DMS 273 treated with DMSO at 0.1 percent for 48 hours (cell line): ENCODE data around the gene HDAC7.
"Not testable (repeated sequence)": the region's sequence is repeated elsewhere in the genome, so short reads cannot be mapped to it uniquely, and the experiment has no call there.

Source experiments
- DNase-seq: peaks from one replicate; lab custom pipeline; 2025; lab: John Stamatoyannopoulos, UW

Gene HDAC7

DNA sequence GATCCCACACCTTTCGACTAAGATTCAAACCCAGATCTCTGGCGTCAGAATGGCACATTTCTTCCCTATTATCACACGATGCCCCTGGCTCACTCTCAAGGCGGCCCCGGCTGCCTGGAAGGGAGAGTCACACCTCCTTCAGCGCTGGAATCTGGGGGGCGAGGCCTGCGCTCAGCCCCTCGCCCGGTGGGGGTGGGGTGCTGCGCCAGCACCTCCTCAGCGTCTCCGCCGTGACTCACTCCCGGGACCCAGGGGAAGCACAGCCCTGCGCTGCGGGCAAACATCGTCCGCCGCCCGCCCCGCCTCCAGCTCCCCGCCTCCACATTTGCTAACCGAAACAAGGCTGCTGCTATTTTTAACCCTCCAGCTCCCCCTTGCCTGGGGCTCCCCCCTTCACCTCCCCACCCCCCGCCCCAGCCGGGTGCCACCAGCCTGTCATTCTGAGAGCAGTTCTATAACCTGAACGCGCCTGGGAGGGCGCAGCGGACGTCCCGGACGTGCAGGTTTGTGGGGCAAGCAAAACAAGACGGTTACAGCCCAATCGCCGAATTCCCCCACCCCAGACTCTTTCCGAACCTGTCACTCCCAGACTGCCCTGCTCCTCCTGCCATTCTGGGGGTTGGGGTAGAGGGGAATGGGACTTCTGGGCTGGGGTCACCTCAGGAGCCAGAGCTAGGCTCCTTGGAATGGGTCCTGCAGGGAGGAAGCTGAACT is 6.7 kb downstream of the HDAC7 start:
- no peak for DNase-seq

DNA sequence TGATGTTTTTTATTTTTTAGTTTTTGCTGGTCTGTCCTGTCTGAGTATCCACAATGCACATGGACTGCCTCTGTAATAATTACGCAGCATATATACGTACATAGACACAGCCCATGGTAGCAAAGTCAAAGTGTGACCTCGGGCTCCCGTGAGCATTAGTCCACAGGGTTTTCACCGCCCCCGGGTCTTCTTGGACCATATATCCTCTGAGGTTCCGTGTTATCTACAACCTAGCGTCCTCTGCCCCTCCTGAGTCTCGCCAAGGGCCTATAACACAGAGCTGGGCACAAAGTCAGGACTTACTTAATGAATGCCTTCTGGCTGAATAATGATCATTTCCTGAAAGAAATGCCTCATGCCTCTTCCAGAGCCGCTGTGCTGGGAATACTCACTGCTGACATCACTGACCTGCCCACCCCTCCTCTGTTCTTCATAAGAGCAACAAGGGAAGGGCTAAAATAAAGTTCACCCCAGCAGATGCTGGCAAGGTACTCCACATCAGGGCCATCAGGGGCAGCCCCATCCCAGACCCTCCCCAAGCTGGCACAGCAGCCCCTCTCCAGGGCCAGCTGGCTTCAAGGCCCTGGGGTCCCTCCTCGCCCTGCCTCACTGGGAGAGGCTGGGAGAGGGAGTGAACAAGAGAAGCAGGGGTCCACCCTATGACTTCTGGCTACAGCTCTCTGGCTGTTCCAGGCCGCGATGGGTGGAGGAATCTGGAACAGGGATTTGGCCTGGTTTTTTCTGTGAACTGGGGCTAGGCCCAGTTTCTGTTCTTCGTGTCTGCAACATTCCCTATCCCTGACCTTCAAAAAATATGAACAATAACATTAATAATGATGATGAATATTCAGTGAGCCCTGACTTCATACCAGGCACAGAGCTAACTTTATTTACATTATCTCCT is 7.9 kb downstream of the HDAC7 start:
- DNase-seq: no peak

DNA sequence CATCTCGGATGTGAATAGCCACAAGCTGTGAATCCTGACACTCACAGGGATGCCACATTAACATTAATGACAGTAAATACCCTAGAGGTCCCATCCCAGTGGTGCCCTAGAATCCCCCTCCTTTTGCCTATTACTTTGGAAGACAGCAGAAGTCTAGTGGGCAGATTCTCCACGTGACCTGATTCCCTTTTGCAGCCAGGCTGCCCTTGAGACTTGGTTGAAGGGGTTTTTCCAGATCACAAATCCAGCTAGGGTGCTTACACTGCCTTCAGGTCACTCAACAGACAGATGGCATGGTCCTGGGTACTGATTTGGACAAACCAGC is 8.7 kb downstream of the HDAC7 start:
- no peak for DNase-seq

DNA sequence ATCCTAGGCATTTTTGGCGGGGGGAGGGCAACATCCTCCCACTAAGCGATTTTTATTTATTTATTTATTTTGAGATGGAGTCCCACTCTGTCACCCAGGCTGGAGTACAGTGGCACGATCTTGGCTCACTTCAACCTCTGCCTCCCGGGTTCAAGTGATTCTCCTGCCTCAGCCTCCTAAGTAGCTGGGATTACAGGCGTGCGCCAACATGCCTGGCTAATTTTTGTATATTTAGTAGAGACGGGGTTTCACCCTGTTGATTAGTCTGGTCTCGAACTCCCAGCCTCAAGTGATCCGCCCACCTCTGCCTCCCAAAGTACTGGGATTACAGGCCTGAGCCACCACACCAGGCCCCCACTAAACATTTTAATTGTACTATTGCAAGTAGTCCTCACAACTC is 10.2 kb downstream of the HDAC7 start:
- not testable (repeated sequence) for DNase-seq

DNA sequence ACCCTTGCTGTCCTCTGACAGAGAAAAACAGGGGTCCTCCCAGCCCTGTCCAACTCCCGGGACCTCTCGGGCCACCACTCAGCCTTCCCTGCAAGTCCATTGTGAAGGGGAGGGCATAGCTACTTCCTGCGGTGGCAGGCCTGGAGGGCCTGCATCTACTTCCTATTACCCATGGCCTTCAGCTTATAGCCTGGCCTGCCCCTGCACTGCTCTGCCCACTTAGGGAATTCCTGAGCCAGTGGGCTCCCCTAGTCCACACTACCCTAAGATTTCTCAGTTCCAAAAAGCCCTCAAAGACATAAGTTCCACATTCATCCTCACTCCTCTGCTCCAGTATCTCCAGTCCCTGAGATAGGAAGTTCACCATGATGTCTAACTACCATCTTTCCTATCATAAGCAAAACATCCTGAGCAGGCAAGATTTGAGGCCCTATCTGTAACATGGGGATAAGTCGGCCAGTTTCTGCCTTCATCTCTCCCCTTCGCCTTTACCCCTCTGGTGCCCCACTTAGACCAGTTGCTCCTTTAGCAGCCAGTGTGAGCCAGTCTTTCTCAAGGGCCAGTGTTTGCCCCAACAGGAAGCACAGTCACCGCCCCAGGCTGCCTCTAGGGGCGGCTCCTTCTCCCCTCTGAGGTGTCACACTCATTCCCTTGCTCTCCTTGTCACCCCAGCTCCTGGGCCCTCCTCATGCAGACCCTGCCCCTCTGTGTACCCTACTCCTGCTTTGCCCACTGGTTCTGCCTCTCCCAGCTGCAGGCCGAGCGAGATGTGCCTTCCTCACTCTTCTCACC is 10.9 kb downstream of the HDAC7 start:
- no peak for DNase-seq

DNA sequence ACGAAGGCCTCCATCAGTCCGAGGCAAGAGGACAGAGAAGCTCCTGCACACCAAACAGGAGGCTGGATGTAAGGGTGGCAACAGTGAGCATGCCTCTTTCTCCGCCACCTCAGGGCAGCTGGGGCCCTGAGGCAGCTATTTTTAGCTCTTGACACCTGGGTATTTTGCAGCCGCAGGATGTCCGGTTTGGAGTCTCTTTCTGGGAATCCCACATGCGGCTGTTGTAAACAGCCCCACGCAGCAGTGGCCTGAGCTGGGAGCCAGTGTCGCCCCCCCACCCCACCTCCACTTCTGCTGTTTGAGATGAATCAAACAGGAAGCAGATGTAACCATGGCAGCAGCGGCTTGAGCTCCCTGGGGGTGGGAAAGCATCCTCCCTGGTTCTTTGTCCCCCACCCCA is 11.7 kb downstream of the HDAC7 start:
- DNase-seq: no peak

DNA sequence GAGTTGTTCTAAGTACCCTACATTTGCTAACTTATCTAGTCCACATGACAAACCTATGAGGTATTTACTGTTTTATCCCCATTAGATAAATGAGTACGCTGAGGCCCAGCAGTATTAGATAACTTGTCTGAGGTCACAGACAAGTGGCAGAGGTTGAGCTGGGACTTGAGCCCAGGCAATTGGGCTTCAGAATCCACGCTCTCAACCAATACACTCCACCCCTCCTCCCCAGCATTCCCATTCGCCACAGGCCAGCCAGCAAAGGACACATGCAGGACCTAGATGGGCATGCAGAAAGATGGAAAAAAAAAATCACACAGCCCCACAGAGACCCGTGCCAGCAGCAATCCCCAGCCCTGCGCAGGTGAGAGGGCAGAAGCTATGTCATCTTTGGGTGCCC is 12.4 kb downstream of the HDAC7 start:
- DNase-seq: no peak

DNA sequence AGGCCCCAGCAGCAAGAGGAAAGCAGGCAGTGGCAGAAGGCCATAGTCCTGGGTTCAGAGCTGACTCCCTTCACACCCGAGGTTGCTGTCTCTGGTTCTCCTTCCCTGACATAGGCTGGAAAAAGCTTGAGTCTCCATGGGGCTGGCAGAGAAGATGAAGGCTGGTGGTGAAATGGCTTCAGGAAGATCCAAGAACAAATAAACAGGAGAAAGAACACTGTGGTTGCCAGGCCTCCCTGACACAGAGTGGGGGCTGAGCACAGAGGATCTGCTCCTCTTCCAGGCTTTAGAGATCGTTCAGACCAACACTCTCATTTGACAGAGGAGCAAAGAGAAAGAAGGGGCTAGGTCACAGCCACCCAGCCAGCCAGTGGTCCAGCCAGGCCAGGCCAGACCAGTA is 14.3 kb downstream of the HDAC7 start:
- DNase-seq: no peak

DNA sequence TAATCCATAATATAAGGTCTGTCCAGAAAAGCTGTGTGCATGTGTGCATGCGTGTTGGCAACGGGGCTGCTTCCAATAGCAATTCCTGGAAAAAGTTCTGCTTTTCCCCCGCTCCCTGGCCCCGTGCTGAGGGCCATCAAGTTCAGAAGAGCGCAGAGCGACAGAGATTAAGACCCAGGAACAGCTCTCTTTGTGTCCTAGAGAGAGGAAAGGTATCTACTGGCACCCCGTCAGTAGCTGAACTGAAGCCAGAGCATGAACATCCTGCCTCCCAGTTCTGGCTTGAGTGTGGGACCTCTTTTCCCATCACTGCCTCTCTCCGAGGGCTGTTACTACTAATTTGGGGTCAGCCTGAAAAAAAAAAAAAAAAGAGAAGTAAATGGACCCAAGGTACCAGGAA is 15.5 kb downstream of the HDAC7 start:
- DNase-seq: no peak

DNA sequence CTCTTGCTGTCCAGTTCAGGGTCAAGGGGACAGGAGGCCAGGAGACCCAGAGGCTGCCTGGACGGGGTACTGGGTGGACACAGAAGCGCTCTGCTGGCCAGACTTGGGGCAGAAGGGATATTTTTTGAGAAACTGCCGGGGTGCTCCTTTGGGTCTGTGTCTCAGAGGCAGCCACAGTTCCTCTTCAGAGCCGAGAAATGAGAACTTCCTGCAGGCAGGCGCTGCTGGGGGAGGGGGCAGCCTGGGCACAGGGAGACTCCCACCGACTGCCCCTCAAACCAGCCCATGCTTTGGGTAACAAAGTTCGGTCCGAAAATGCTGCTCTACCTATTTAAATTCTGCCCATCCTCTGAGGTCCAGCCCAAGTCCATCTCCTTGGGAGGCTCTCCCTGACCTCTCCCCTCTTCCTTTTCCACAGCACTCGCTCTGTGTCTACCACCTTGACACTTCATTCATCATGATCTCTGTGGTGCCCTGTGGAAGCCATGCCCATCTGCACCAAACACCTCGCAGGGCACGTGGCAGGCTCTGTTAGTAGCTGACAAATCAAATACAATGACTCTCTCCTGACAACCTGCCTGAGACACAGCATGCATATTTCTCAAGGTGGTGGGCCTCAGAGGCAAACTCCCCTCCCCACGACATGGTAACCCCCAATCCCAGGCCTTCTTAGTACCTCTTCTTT is 16.4 kb downstream of the HDAC7 start:
- no peak for DNase-seq

DNA sequence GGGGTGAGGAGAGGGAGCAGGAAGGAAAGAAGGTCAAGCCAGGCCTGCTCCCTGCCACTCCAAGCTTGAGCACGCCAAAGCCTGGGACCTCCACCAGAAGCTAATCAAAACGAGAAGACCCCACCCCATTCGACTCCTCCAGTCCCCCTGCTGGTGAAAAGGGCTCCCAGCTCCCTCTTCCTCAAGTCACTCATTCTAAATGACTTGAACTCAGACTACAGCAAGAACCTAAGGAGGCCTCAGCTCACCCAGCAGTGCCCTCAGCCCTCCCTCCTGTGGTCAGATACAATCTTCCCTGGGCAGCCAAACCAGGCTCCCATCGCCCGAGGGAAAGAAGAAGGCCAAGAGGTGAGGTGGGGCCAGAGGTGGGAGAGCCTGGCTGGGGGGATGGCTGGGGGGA is 17.4 kb downstream of the HDAC7 start:
- no peak for DNase-seq

DNA sequence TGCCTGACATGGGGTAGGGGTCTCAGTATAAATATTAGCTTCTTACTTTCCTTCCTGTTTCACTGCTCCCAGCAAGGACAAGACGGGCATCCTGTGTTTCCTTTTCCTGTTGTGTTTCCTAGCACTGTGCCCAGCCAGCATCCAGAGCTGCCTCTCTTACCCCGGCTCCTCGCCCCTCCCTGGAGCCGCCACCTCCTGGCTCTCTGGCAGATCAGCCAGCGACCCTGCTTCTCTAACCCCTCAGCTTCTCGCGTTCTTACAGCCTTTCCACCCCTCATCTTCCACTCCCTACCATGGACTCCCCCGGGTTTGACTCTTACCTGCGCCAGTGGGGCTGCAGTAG is 17.8 kb downstream of the HDAC7 start:
- no peak for DNase-seq

DNA sequence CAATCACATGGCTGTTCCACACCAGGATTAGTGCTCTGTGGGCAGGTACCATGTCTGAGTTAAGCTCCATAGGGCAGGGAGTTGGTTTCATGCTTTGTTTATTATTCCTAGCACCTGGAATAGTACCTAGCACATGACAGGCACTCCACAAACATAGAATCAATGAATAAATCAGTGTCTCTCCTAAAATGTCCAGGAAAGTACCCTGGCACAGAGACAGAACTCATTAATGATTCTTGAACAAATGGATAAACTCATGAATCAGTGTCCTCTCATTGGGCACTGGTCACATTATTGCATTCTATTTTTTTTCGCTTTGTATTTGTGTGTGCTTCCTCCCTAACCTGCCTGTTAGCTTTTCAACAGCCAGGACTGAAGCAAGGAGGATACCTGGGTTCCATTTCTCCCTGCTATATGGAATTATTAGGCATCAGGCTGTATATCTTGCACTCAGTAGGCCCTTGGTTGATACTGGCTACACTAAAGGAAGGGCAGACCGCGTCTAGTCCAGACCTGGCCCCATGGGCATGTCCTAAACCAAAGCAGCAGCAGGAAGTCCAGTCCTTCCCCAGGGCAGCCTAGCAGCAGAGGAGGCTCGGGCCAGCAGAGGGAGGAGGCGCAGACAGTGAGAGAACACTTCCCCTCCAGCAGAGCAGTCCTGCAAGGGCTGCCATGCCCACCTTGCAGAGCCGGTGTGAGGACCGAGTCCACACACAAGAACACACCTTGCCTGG is 18.4 kb downstream of the HDAC7 start:
- DNase-seq: no peak

DNA sequence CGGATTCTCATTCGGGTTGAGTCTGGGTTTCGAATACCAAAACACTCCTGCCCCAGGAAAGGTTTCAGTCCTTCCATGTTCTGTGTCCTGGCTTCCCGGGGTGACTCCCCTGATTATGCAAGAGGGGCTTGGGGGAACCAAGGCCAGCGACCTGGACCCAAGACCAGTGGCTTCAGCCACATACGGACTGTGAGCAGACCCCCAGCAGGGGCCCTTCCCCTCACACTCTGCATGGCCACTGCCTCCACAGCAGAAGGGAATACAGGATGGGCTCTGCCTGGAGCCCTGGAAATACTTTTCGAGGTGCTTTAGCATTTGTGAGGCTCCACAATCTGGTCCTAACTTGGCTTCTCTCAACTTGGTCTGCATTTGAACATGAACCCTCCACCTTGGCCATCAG is 19.1 kb downstream of the HDAC7 start:
- no peak for DNase-seq

DNA sequence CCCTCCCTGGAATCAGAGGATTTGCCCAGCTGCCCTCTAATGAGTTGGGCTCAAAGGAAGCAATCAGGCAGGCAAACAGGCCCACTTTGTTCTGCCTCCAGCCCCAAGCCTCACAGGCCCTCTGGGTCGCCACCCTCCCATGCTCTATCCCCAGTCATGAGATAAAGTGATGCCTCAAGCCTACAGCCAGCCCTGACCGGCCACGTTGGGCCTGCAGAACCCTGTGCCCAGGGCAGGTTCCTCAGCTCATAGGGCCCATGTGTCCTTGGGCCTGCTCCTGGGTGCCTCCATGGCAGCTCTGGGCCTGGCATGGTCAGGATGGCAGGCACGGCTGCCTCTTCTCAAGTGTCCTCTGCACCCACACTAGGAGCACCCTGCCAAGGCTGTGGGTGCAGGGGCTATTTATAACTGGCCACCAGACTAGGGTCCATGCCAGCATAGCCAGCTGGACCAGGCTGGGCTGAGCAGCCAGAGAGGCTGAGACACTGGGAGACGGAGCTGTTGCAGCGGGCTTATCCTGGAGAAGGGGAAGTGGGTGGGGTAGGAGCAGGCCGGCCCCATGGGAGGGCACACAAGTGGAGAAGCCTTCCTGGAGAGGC is 20.2 kb downstream of the HDAC7 start:
- DNase-seq: no peak

DNA sequence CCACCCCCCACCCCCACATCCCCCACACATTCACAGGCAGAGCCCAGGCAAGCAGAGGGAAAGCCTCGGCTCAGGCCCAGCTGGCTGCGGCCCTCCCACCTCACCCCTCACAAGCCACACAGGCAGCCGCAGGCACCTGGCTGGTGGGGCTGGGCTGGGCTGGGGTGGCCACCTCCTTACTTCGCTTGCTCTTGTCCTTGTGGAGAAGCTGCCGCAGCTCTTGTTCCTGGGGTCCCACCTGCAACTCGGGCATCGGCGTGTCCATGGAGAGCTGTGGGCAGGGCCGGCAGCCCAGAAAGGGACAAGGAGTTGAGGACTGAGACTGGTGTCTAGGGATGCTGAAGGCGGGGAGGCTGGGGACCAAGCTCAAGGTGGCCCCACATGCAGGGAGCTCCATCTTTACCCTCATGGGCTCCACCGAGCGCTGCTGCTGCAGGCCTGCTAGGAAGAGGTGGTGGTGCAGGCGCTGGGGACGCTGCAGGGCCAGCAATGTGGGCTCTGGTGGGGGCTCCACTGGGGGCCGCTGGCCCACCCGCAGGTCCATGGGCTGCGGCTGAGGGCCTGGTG is 21.2 kb downstream of the HDAC7 start:
- DNase-seq: no peak

DNA sequence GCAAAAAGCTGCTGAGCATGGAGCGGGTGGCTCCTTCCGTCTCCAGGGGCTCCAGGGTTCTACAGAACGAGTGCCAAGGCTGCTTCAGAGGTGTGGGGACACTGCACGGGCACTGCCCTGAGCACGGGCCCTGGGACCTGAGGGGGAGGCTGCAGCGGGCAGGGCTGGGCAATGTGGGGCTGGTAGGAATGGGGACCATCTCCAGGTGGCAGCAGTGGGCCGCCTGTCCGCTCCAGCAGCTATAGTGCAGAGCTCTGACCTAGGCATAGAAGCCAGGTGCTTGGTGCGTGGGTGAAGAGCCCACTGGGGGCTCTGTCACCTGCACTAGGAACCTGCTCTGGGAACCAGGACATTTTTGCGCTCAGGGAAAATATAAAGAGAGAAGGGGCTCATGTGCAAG is 22.3 kb downstream of the HDAC7 start:
- no peak for DNase-seq

DNA sequence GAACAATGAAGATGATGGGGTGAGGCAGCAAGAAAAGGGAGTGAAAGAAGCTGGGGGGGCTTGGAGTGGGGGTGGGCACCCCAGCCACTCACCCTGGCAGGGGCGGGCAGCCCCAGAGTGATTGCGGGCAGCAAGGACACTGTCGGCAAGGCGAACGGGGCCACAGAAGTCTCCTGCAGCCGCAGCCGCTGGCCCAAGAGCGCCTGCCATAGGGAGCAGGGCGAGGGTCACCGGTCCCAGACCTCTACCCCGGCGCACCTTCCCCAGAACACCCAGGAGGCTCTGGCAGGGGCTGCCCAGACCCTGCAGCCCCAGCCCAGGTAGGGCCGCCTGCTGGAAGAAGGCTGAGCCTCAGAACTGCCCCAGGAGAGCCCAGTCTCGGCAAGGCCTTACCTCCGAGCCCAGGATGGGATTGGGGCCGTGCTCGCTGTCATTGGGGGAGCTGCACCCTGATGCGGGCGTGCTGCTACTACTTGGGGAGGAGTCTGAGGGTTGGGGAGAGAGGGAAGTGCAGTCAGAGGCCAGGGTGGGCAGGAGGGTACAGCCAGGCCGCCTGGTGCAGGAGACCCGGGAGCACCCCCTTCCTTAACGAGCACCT is 23.8 kb downstream of the HDAC7 start:
- no peak for DNase-seq

DNA sequence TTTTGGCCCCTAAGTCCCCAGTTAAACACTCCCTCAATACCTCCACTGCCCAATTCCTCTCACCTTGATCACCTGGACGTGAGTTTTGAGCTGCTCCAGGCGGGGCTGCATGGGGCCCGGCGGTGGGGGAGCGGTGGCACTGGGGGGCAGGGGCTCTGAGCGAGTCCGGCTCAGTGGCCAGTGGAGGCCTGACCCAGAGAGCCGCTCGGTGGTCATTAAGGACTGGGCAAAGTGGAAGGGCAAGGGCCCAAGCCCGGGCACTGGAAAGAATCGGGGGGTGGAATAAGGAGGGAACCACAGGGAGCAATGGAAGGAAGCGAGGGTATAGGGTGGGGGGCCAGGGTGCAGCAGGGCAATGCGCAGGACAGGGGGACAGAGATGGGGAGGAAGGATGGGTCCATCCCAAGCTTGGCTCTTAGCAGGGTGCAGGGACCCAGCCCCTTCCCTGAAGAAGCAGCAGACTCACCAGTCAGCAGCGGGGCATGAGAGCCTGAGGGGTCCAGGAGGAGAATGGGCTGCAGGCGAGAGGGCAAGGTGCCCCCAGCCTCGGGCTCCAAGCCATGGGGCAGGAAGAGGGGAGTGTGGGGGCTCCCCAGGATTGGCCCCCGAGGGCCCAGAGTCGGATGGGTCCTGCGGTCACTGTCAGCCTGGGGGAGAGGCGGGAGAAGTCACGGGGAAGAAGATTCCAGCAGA is 24.4 kb downstream of the HDAC7 start:
- no peak for DNase-seq

DNA sequence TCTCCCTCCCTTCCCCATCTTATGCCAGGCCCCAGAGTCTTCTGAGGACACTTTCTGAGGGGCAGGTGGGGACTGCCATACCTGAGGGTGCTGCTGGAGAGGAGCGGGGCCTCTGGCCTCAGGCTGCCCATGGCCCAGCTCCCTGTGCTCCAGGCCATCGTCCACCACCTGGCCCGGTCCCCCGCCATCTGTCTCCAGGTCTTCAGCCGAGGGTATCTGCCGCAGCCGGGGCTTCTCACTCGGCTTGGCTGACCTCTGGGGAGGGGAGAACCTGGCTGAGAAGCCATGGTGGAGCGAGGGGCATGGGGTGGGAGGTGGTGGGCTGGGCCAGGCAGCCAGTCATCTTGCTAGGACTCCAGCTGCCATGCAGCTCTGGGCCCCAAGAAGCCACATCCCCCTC is 25.0 kb downstream of the HDAC7 start:
- DNase-seq: no peak
